Measurements from ENCODE around the gene GHR.

DNA sequence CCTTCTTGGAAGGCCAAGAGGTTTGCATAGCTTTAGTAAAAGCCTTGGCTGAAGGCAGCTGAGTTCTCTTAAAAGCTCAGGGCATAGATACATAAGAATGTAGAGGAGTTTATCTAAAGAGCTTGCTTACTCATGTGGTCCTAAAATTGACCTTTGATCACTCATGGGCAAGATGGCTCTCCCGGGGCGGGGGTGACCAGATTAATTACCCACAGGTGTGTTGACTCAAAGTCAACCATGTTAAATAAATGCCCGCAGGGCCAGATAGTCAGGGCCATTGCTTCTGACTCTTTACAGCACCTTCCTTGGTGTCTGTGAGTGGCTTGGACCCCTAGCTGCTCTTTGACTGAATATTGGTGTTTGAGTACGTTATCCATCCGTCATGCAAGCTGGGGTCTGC is 33.1 kb upstream of the GHR start:
- no peak for TF ChIP-seq POLR2A (IDR thresholded peaks at IDR 0.05)
- TF ChIP-seq POLR2AphosphoS5 (IDR thresholded peaks at IDR 0.05), result no peak

Measured in spleen (tissue), 3 donors.